Central memory CD8-positive, alpha-beta T cell (primary cell): ENCODE results near the gene RAB8A.
"Not testable (repeated sequence)": the region's sequence is repeated elsewhere in the genome, so short reads cannot be mapped to it uniquely, and the experiment has no call there.

ENCODE experiments used
- ATAC-seq: fragments of 150-1000 bp; cut with Tn5 transposase; replicated peaks from 2 replicates; pipeline ENCODE4 v1.10.0; 2022; ENCODE audit warnings: mild to moderate bottlenecking, moderate FRiP score, moderate number of reproducible peaks; ENCODE audit not compliant: poor library complexity, severe bottlenecking; ENCODE audit errors: extremely low read depth
- DNase-seq, 2 donors: peaks; one replicate each; pipeline ENCODE4 v3.0.0; 2021; ENCODE audit warnings: low spot score in 2 of 2
- H3K27ac Mint-ChIP-seq: one replicate; pipeline ENCODE4 v1.8.0; 2022; ENCODE audit warnings: low read depth, mild to moderate bottlenecking, moderate library complexity, mixed read lengths
- H3K27me3 Mint-ChIP-seq: one replicate; pipeline ENCODE4 v1.8.0; 2022; ENCODE audit warnings: mixed read lengths
- H3K36me3 Mint-ChIP-seq: one replicate; pipeline ENCODE4 v1.8.0; 2022; ENCODE audit warnings: mild to moderate bottlenecking, moderate library complexity, mixed read lengths; ENCODE audit not compliant: insufficient read depth
- H3K4me1 Mint-ChIP-seq: one replicate; pipeline ENCODE4 v1.8.0; 2022; ENCODE audit warnings: mixed read lengths
- H3K4me3 Mint-ChIP-seq: one replicate; pipeline ENCODE4 v1.8.0; 2022; ENCODE audit warnings: mild to moderate bottlenecking, moderate library complexity, mixed read lengths
- H3K9me3 Mint-ChIP-seq: one replicate; pipeline ENCODE4 v1.8.0; 2022; ENCODE audit warnings: mixed read lengths

Gene RAB8A

DNA sequence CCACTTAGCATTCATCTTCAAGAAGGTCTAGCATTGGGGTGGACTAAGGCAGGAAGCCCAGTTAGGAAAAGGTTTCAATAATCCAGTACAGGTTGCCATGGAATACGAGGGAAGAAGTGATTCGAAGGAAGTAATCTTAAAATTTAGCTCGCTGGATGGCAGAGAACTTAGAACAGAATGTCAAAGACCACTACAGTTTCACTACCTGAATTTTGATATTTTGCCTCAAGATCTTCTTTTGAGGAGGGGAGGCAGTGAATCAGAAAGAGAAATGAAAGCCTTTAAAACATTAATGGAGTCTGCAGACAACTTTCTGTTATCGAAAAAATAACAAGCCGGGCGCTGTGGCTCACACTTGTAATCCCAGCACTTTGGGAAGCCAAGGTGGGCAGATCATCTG, 7.0 kb upstream of the RAB8A start:
- Mint-ChIP-seq H3K4me3 (no peak overlapping the region), H3K4me1 (peaks cover 5% of the 10 kb centered on the region), H3K9me3 (no peaks in the 10 kb centered on the region), H3K36me3 (peaks cover 34% of the 10 kb centered on the region), H3K27me3 (no peaks in the 10 kb centered on the region), H3K27ac (no peak overlapping the region)
- ATAC-seq, result no peak
- DNase-seq, result no peak

DNA sequence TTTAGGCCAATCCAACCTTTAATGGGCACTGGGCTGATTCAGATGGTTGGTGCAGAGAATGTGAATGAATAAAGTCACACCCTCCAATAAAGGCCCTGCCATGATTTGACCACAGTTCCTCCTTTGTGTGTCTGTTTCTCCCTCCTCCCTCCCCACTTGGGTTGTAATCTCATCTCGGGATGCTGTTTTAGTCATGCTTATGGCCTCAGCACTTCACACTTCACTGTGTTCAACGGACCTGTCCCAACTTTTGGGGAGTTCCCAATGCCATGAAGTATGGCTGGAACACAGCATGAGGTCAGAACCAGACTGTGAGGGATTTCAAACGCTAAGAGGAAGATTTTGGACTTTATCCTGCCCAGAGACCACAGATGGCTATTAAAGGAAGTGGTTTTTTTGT, 5.6 kb upstream of the RAB8A start:
- Mint-ChIP-seq H3K27me3 (no peaks in the 10 kb centered on the region), H3K4me3 (no peak overlapping the region), H3K36me3 (peaks cover 30% of the 10 kb centered on the region), H3K9me3 (no peaks in the 10 kb centered on the region), H3K4me1 (peaks cover 5% of the 10 kb centered on the region), H3K27ac (no peak overlapping the region)
- no peak for DNase-seq
- ATAC-seq, result no peak

GRCh38 chr19:16111909-16112752, 442 bp downstream of the RAB8A start:
- Mint-ChIP-seq H3K36me3 (peaks cover 19% of the 10 kb centered on the region), H3K4me3 (peak overlapping the region; percentile 96), H3K27ac (peak overlapping the region; percentile 93), H3K4me1 (peaks cover 38% of the 10 kb centered on the region), H3K9me3 (no peaks in the 10 kb centered on the region), H3K27me3 (no peaks in the 10 kb centered on the region)
- ATAC-seq, result no peak
- DNase-seq, result no peak

GRCh38 chr19:16112778-16113177, 1.1 kb downstream of the RAB8A start:
- H3K4me1 Mint-ChIP-seq, result peaks cover 45% of the 10 kb centered on the region
- H3K9me3 Mint-ChIP-seq, result no peaks in the 10 kb centered on the region
- H3K36me3 Mint-ChIP-seq, result peaks cover 22% of the 10 kb centered on the region
- H3K27ac Mint-ChIP-seq, result no peak overlapping the region
- ATAC-seq (no peak), DNase-seq (no peak)
- H3K27me3 Mint-ChIP-seq, result no peaks in the 10 kb centered on the region
- H3K4me3 Mint-ChIP-seq, result peak overlapping the region; percentile 96

- Mint-ChIP-seq H3K9me3 (no peaks in the 10 kb centered on the region), H3K36me3 (peaks cover 26% of the 10 kb centered on the region), H3K27ac (no peak overlapping the region), H3K4me1 (peaks cover 54% of the 10 kb centered on the region), H3K27me3 (no peaks in the 10 kb centered on the region), H3K4me3 (peak overlapping the region; percentile 37)
- ATAC-seq (no peak), DNase-seq (no peak)
These were observed 2.0 kb downstream of the RAB8A start for GRCh38 chr19:16113727-16114126.

GRCh38 chr19:16115301-16116039, 3.8 kb downstream of the RAB8A start:
- H3K9me3 Mint-ChIP-seq, result no peaks in the 10 kb centered on the region
- H3K27me3 Mint-ChIP-seq, result no peaks in the 10 kb centered on the region
- H3K36me3 Mint-ChIP-seq, result peaks cover 39% of the 10 kb centered on the region
- ATAC-seq, result no peak
- H3K4me3 Mint-ChIP-seq, result no peak overlapping the region
- H3K4me1 Mint-ChIP-seq, result peaks cover 68% of the 10 kb centered on the region
- DNase-seq, result no peak
- H3K27ac Mint-ChIP-seq, result peak overlapping the region; percentile 26

DNA sequence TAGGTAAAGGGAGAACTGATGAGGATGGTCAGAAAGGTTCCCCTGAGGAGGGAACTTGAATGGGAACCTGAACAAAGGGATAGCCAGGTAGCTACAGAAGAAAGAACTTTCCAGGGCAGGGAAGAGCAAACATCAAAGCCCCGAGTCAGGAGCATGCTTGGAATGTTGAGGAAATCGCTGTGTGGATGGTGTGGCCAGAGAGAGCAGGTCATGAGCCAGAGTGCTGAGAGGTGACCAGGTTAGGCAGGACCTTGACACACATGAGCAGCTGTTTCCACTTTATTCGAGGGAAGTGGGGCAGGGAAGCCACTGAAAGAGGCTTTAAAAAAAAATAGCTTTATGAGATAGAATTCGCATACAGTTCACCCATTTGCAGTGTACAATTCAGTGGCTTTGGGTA, 4.4 kb downstream of the RAB8A start:
- Mint-ChIP-seq H3K27me3 (no peaks in the 10 kb centered on the region), H3K4me1 (peaks cover 66% of the 10 kb centered on the region), H3K36me3 (peaks cover 39% of the 10 kb centered on the region), H3K4me3 (no peak overlapping the region), H3K9me3 (no peaks in the 10 kb centered on the region), H3K27ac (peak overlapping the region; percentile 26)
- no peak for ATAC-seq
- DNase-seq, result no peak

GRCh38 chr19:16117594-16118033, 5.9 kb downstream of the RAB8A start:
- H3K27ac Mint-ChIP-seq, result peak overlapping the region; percentile 92
- peaks cover 51% of the 10 kb centered on the region for H3K4me1 Mint-ChIP-seq
- DNase-seq (no peak), ATAC-seq (no peak)
- H3K36me3 Mint-ChIP-seq, result peaks cover 35% of the 10 kb centered on the region
- no peaks in the 10 kb centered on the region for H3K27me3 Mint-ChIP-seq
- no peaks in the 10 kb centered on the region for H3K9me3 Mint-ChIP-seq
- H3K4me3 Mint-ChIP-seq, result peak overlapping the region; percentile 46

DNA sequence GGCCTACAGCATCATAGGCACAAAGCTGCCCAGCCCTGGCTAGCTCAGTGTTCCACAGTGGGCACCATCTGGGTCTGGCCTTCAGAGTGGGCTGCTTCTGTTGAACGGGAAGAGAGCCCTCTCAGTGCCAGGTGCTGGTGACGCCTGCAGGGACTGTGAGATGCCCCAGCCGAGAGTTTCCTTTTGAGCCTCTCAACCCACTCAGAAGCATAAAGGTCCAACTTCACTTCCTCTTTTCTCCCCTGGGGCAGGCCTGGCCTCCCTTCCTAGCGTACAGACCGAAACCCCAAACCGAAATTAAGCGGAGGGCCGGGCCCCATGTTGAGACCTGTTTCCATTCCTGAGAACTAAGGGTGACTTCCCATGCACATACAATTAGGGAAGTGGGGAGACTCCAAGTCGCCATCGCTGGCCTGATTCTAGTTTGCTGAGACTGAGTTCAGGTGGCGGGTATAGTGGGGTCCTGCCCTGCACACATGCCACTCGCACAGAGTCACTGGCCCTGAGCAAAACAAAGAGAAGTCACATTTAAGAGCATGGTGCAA, 6.9 kb downstream of the RAB8A start:
- peaks cover 38% of the 10 kb centered on the region for H3K36me3 Mint-ChIP-seq
- ATAC-seq (peak; percentile 47), DNase-seq (peak in 1 of 2 donors; percentile 19)
- H3K4me3 Mint-ChIP-seq, result peak overlapping the region; percentile 76
- H3K27me3 Mint-ChIP-seq, result no peaks in the 10 kb centered on the region
- peak overlapping the region; percentile 92 for H3K27ac Mint-ChIP-seq
- H3K9me3 Mint-ChIP-seq, result no peaks in the 10 kb centered on the region
- H3K4me1 Mint-ChIP-seq, result peaks cover 46% of the 10 kb centered on the region

- not testable (repeated sequence) for H3K27me3 Mint-ChIP-seq, H3K9me3 Mint-ChIP-seq
- Mint-ChIP-seq H3K4me3 (peak overlapping the region; percentile 76), H3K4me1 (peaks cover 40% of the 10 kb centered on the region), H3K36me3 (peaks cover 43% of the 10 kb centered on the region), H3K27ac (peak overlapping the region; percentile 92)
- DNase-seq (peak in 1 of 2 donors; percentile 32), ATAC-seq (peak; percentile 84)
These were observed 7.6 kb downstream of the RAB8A start for GRCh38 chr19:16119075-16119857.

DNA sequence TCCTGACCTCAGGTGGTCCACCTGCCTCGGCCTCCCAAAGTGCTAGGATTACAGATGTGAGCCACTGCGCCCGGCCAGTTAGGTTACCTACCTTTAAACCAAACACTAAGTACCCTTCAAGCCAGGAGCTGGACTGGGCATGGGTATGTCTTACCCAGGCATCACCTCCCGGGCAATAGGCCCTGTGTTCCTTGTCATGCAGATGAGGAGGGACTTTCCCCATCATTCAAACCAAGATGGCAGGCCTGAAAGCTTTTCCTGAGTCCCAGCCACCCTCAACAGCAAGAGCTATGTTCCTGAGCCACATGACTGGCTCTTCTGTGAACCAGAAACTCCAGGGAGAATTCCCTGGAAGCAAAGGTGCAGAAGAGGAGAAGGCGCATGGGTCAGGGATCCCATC, 9.5 kb downstream of the RAB8A start:
- Mint-ChIP-seq H3K4me1 (peaks cover 33% of the 10 kb centered on the region), H3K27me3 (no peaks in the 10 kb centered on the region), H3K27ac (no peak overlapping the region), H3K9me3 (no peaks in the 10 kb centered on the region), H3K36me3 (peaks cover 53% of the 10 kb centered on the region), H3K4me3 (no peak overlapping the region)
- no peak for DNase-seq
- no peak for ATAC-seq

- Mint-ChIP-seq H3K27ac (no peak overlapping the region), H3K4me3 (no peak overlapping the region), H3K4me1 (peaks cover 32% of the 10 kb centered on the region), H3K27me3 (no peaks in the 10 kb centered on the region), H3K36me3 (peaks cover 59% of the 10 kb centered on the region), H3K9me3 (no peaks in the 10 kb centered on the region)
- DNase-seq, result no peak
- ATAC-seq, result no peak
These were observed 10.3 kb downstream of the RAB8A start for GRCh38 chr19:16121967-16122366.
